K562 (cell line): ENCODE data around the gene PTBP2. TPM values are rescaled to one million over a fixed set of nuclear protein-coding genes. Genes with fewer than 3 reads are reported as not detected.

Source experiments
- BMI1 ChIP-seq: fragments of 150-350 bp; IDR thresholded peaks from 2 replicates; pipeline ENCODE4 v1.6.1; 2014; ENCODE audit warnings: low read length
- CC2D1A ChIP-seq: fragments of 450-650 bp; IDR thresholded peaks from 2 replicates; pipeline ENCODE4 v1.6.1; 2017; ENCODE audit warnings: mild to moderate bottlenecking
- ERF ChIP-seq: fragments of 450-650 bp; formaldehyde crosslinking; IDR thresholded peaks from 2 replicates; pipeline ENCODE4 v1.4.0; 2020; ENCODE audit warnings: mild to moderate bottlenecking, mixed read lengths
- HNRNPUL1 ChIP-seq: fragments of 200-400 bp; formaldehyde crosslinking; IDR thresholded peaks from 2 replicates; pipeline ENCODE4 v1.6.1; 2017; ENCODE audit warnings: low read length
- NCOA6 ChIP-seq: fragments of 450-650 bp; IDR thresholded peaks from 2 replicates; pipeline ENCODE4 v1.6.1; 2017; ENCODE audit warnings: mild to moderate bottlenecking
- NEUROD1 ChIP-seq: fragments of 150-350 bp; IDR thresholded peaks from 2 replicates; pipeline ENCODE4 v1.6.1; 2014; ENCODE audit warnings: borderline replicate concordance, low read length, low read depth; ENCODE audit not compliant: partially characterized antibody
- NFIC ChIP-seq: fragments of 450-650 bp; IDR thresholded peaks from 2 replicates; pipeline ENCODE4 v1.6.1; 2017; ENCODE audit warnings: mild to moderate bottlenecking, inconsistent platforms
- NUFIP1 ChIP-seq: fragments of 450-650 bp; IDR thresholded peaks from 2 replicates; pipeline ENCODE4 v1.6.1; 2018; ENCODE audit not compliant: partially characterized antibody
- RBM15 ChIP-seq: fragments of 200-400 bp; formaldehyde crosslinking; IDR thresholded peaks from 2 replicates; pipeline ENCODE4 v1.6.1; 2018; ENCODE audit warnings: mild to moderate bottlenecking, low read length, moderate library complexity; ENCODE audit not compliant: insufficient read depth
- SAP30 ChIP-seq: fragments of 200-600 bp; sonication (generic); IDR thresholded peaks from 2 replicates; pipeline ENCODE4 v1.6.1; 2012; ENCODE audit warnings: borderline replicate concordance, low read depth, mild to moderate bottlenecking, moderate library complexity, low read length, control low read depth, inconsistent platforms; ENCODE audit not compliant: insufficient read depth, poor library complexity, severe bottlenecking
- ZC3H11A ChIP-seq: IDR thresholded peaks from 2 replicates; pipeline ENCODE4 v1.6.1; 2012; ENCODE audit warnings: low read depth, low read length, improper control_type of control experiment
- ZNF586 ChIP-seq: fragments of 450-650 bp; formaldehyde crosslinking; conservative IDR thresholded peaks from 2 replicates; pipeline ENCODE4 v1.4.0; 2020; ENCODE audit warnings: mild to moderate bottlenecking, moderate library complexity
- polyA plus RNA-seq, 8 experiments: library from polyadenylated mRNA; depleted of rRNA in 4 of 8; stranded (reverse) in 5 of 8; unstranded in 3 of 8; fragments of >200 nt; fragmentation: Nextera tagmentation in 2 of 8; fragmentation: Illumina TruSeq in 1 of 8; extraction: Ambion mirVana in 2 of 8; extraction: Trizol in 1 of 8; gene quantifications; 2 replicates each; pipeline versions ENCODE4 v1.2.1 to v1.2.3, GENCODE V29; 2011 to 2014; ENCODE audit warnings: inconsistent platforms in 1 of 8, missing spikeins in 1 of 8
- total RNA-seq, 7 experiments: library from RNA; depleted of rRNA in 6 of 7; stranded (reverse); fragments of >200 nt in 6 of 7; fragmentation: Illumina TruSeq in 2 of 7; extraction: Trizol in 2 of 7; gene quantifications; 2 replicates each; pipeline versions ENCODE4 v1.2.1 to v1.2.3, GENCODE V29; 2011 to 2021; ENCODE audit warnings: low replicate concordance in 1 of 7
- TF ChIP-seq, protein P1 (sequence below), 3 experiments: fragments of 200-800 bp in 1 of 3; fragments of 250-450 bp in 1 of 3; fragments of 450-650 bp in 1 of 3; sonication (Bioruptor Pico) in 1 of 3; sonication (Bioruptor generic) in 1 of 3; formaldehyde crosslinking in 1 of 3; IDR thresholded peaks; 2 replicates each; pipeline versions ENCODE4 v1.6.1 to v1.8.0; 2016 to 2022; ENCODE audit warnings: mild to moderate bottlenecking in 2 of 3, missing genetic modification characterization in 2 of 3, missing compliant biosample characterization in 1 of 3, moderate library complexity in 1 of 3
- TF ChIP-seq, protein P2 (sequence below): fragments of 250-450 bp; sonication (Bioruptor Pico); IDR thresholded peaks from 2 replicates; pipeline ENCODE4 v1.4.0; 2020; ENCODE audit warnings: borderline replicate concordance
- TF ChIP-seq, protein P3 (sequence below): sonication (generic); formaldehyde crosslinking; IDR thresholded peaks from 2 replicates; pipeline ENCODE4 v1.8.0; 2023; ENCODE audit warnings: mild to moderate bottlenecking, missing genetic modification reagents
- TF ChIP-seq, protein P4 (sequence below), 2 experiments: IDR thresholded peaks; 2 replicates each; pipeline ENCODE4 v1.6.1; 2011; ENCODE audit warnings: borderline replicate concordance in 1 of 2, control low read depth in 1 of 2, low read depth in 1 of 2, low read length in 1 of 2, mild to moderate bottlenecking in 1 of 2, mixed read lengths in 1 of 2, moderate library complexity in 1 of 2; ENCODE audit not compliant: insufficient read depth in 1 of 2, insufficient read length in 1 of 2, poor library complexity in 1 of 2, severe bottlenecking in 1 of 2; ENCODE audit errors: extremely low read depth in 1 of 2

Gene PTBP2
- total and polyA plus RNA-seq, 9 of the 15 experiments (the other 6 are each of a cell fraction or from before 2014, with no cell fraction given), result 9.8 to 30.6 (median 19.0) TPM

- TF ChIP-seq, protein P1, sequence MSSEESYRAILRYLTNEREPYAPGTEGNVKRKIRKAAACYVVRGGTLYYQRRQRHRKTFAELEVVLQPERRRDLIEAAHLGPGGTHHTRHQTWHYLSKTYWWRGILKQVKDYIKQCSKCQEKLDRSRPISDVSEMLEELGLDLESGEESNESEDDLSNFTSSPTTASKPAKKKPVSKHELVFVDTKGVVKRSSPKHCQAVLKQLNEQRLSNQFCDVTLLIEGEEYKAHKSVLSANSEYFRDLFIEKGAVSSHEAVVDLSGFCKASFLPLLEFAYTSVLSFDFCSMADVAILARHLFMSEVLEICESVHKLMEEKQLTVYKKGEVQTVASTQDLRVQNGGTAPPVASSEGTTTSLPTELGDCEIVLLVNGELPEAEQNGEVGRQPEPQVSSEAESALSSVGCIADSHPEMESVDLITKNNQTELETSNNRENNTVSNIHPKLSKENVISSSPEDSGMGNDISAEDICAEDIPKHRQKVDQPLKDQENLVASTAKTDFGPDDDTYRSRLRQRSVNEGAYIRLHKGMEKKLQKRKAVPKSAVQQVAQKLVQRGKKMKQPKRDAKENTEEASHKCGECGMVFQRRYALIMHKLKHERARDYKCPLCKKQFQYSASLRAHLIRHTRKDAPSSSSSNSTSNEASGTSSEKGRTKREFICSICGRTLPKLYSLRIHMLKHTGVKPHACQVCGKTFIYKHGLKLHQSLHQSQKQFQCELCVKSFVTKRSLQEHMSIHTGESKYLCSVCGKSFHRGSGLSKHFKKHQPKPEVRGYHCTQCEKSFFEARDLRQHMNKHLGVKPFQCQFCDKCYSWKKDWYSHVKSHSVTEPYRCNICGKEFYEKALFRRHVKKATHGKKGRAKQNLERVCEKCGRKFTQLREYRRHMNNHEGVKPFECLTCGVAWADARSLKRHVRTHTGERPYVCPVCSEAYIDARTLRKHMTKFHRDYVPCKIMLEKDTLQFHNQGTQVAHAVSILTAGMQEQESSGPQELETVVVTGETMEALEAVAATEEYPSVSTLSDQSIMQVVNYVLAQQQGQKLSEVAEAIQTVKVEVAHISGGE (CRISPR knock-in tag; IDR thresholded peaks at IDR 0.05), result 0 out of 6 replicates have a peak, but pooled peaks of 1 of the 3 experiments have one; percentile 39
- TF ChIP-seq, protein P2, sequence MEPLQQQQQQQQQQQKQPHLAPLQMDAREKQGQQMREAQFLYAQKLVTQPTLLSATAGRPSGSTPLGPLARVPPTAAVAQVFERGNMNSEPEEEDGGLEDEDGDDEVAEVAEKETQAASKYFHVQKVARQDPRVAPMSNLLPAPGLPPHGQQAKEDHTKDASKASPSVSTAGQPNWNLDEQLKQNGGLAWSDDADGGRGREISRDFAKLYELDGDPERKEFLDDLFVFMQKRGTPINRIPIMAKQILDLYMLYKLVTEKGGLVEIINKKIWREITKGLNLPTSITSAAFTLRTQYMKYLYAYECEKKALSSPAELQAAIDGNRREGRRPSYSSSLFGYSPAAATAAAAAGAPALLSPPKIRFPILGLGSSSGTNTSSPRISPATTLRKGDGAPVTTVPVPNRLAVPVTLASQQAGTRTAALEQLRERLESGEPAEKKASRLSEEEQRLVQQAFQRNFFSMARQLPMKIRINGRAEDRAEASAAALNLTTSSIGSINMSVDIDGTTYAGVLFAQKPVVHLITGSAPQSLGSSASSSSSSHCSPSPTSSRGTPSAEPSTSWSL (CRISPR knock-in tag), result no peak
- TF ChIP-seq ERF (CRISPR knock-in tag) (no peak), ZNF586 (CRISPR knock-in tag) (no peak), CC2D1A (no peak), NCOA6 (no peak), BMI1 (no peak), NUFIP1 (no peak), HNRNPUL1 (no peak), SAP30 (no peak), NFIC (0 out of 2 replicates have a peak, but pooled peaks have one; percentile 9), RBM15 (no peak), ZC3H11A (no peak), NEUROD1 (no peak)
- TF ChIP-seq, protein P3, sequence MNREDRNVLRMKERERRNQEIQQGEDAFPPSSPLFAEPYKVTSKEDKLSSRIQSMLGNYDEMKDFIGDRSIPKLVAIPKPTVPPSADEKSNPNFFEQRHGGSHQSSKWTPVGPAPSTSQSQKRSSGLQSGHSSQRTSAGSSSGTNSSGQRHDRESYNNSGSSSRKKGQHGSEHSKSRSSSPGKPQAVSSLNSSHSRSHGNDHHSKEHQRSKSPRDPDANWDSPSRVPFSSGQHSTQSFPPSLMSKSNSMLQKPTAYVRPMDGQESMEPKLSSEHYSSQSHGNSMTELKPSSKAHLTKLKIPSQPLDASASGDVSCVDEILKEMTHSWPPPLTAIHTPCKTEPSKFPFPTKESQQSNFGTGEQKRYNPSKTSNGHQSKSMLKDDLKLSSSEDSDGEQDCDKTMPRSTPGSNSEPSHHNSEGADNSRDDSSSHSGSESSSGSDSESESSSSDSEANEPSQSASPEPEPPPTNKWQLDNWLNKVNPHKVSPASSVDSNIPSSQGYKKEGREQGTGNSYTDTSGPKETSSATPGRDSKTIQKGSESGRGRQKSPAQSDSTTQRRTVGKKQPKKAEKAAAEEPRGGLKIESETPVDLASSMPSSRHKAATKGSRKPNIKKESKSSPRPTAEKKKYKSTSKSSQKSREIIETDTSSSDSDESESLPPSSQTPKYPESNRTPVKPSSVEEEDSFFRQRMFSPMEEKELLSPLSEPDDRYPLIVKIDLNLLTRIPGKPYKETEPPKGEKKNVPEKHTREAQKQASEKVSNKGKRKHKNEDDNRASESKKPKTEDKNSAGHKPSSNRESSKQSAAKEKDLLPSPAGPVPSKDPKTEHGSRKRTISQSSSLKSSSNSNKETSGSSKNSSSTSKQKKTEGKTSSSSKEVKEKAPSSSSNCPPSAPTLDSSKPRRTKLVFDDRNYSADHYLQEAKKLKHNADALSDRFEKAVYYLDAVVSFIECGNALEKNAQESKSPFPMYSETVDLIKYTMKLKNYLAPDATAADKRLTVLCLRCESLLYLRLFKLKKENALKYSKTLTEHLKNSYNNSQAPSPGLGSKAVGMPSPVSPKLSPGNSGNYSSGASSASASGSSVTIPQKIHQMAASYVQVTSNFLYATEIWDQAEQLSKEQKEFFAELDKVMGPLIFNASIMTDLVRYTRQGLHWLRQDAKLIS (CRISPR knock-in tag), result no peak
- TF ChIP-seq, protein P4, sequence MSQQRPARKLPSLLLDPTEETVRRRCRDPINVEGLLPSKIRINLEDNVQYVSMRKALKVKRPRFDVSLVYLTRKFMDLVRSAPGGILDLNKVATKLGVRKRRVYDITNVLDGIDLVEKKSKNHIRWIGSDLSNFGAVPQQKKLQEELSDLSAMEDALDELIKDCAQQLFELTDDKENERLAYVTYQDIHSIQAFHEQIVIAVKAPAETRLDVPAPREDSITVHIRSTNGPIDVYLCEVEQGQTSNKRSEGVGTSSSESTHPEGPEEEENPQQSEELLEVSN (IDR thresholded peaks at IDR 0.05; ENCODE audit: borderline replicate concordance in 1 of 2, extremely low read depth in 1 of 2, insufficient read depth in 1 of 2, insufficient read length in 1 of 2, low read depth in 1 of 2, low read length in 1 of 2, poor library complexity in 1 of 2, severe bottlenecking in 1 of 2), result peak; percentile 59 to 89
Measured at GRCh38 chr1:96721416-96722160, at the start of gene PTBP2 (continued).
